Measurements from ENCODE around the gene SLC12A8.
"Not testable (repeated sequence)": the region's sequence is repeated elsewhere in the genome, so short reads cannot be mapped to it uniquely, and the experiment has no call there.

SLC12A8 gene

GRCh38 chr3:125110016-125110875 lies 102.3 kb downstream of the SLC12A8 start:
- DNase-seq (ENCODE audit: low read depth in 2 of 2), result no peak

GRCh38 chr3:125109536-125109925 lies 103.0 kb downstream of the SLC12A8 start:
- DNase-seq (ENCODE audit: low read depth in 2 of 2), result no peak

GRCh38 chr3:125108833-125109535 lies 103.6 kb downstream of the SLC12A8 start:
- DNase-seq (ENCODE audit: low read depth in 2 of 2), result no peak

- DNase-seq (ENCODE audit: low read depth in 2 of 2), result no peak
Observed at GRCh38 chr3:125107861-125108567, 104.5 kb downstream of the SLC12A8 start.

GRCh38 chr3:125107363-125107762 lies 105.2 kb downstream of the SLC12A8 start:
- no peak for DNase-seq (ENCODE audit: low read depth in 2 of 2)

GRCh38 chr3:125105116-125105515 lies 107.4 kb downstream of the SLC12A8 start:
- DNase-seq (ENCODE audit: low read depth in 2 of 2), result no peak

GRCh38 chr3:125104639-125105038 lies 107.9 kb downstream of the SLC12A8 start:
- no peak for DNase-seq (ENCODE audit: low read depth in 2 of 2)

GRCh38 chr3:125103406-125103805 lies 109.1 kb downstream of the SLC12A8 start:
- no peak for DNase-seq (ENCODE audit: low read depth in 2 of 2)

- DNase-seq (ENCODE audit: low read depth in 2 of 2), result no peak
Observed at GRCh38 chr3:125102470-125102869, 110.1 kb downstream of the SLC12A8 start.

GRCh38 chr3:125098611-125099291 lies 113.8 kb downstream of the SLC12A8 start:
- DNase-seq (ENCODE audit: low read depth in 2 of 2), result no peak

GRCh38 chr3:125090649-125091048 lies 121.9 kb downstream of the SLC12A8 start:
- no peak for DNase-seq (ENCODE audit: low read depth in 2 of 2)

GRCh38 chr3:125087768-125088391 lies 124.7 kb downstream of the SLC12A8 start:
- DNase-seq (ENCODE audit: low read depth in 2 of 2), result no peak

- DNase-seq (ENCODE audit: low read depth in 2 of 2), result no peak
Observed at GRCh38 chr3:125085166-125085565, 127.4 kb downstream of the SLC12A8 start.

- DNase-seq (ENCODE audit: low read depth in 2 of 2), result no peak
Observed at GRCh38 chr3:125083776-125084175, 128.8 kb downstream of the SLC12A8 start.

- DNase-seq (ENCODE audit: low read depth in 2 of 2), result not testable (repeated sequence)
Observed at GRCh38 chr3:125082339-125082738, 130.2 kb downstream of the SLC12A8 start.

- no peak for DNase-seq (ENCODE audit: low read depth in 2 of 2)
Observed at GRCh38 chr3:125080077-125080476, 132.5 kb downstream of the SLC12A8 start.

GRCh38 chr3:125079675-125080045 lies 132.9 kb downstream of the SLC12A8 start:
- DNase-seq (ENCODE audit: low read depth in 2 of 2), result no peak

GRCh38 chr3:125078951-125079674 lies 133.4 kb downstream of the SLC12A8 start:
- no peak for DNase-seq (ENCODE audit: low read depth in 2 of 2)

- no peak for DNase-seq (ENCODE audit: low read depth in 2 of 2)
Observed at GRCh38 chr3:125077864-125078263, 134.7 kb downstream of the SLC12A8 start.

GRCh38 chr3:125076464-125076863 lies 136.1 kb downstream of the SLC12A8 start:
- no peak for DNase-seq (ENCODE audit: low read depth in 2 of 2)

- no peak for DNase-seq (ENCODE audit: low read depth in 2 of 2)
Observed at GRCh38 chr3:125075738-125076137, 136.8 kb downstream of the SLC12A8 start.

All from stimulated activated CD4-positive, alpha-beta T cell treated with anti-CD3 and anti-CD28 coated beads, Interleukin-15, amount 100 ng/mL, for 48 hours (primary cell).